Thyroid gland (tissue), 4 donors: ENCODE results near the gene RGS11.

ENCODE experiments used
- POLR2A ChIP-seq, 2 donors: fragments of 450-650 bp; IDR thresholded peaks; one replicate each; pipeline ENCODE4 v1.6.1; 2017; ENCODE audit warnings: antibody characterized with exemption in 2 of 2, mild to moderate bottlenecking in 2 of 2, moderate library complexity in 1 of 2
- TF ChIP-seq, protein P1 (sequence below), 6 experiments: fragments of 200-600 bp in 3 of 6; fragments of 450-650 bp in 3 of 6; sonication (generic) in 3 of 6; IDR thresholded peaks; one replicate each; pipeline ENCODE4 v1.5.1; 2016 to 2019; ENCODE audit warnings: antibody characterized with exemption in 6 of 6, mild to moderate bottlenecking in 2 of 6, inconsistent platforms in 1 of 6, moderate library complexity in 1 of 6

DNA sequence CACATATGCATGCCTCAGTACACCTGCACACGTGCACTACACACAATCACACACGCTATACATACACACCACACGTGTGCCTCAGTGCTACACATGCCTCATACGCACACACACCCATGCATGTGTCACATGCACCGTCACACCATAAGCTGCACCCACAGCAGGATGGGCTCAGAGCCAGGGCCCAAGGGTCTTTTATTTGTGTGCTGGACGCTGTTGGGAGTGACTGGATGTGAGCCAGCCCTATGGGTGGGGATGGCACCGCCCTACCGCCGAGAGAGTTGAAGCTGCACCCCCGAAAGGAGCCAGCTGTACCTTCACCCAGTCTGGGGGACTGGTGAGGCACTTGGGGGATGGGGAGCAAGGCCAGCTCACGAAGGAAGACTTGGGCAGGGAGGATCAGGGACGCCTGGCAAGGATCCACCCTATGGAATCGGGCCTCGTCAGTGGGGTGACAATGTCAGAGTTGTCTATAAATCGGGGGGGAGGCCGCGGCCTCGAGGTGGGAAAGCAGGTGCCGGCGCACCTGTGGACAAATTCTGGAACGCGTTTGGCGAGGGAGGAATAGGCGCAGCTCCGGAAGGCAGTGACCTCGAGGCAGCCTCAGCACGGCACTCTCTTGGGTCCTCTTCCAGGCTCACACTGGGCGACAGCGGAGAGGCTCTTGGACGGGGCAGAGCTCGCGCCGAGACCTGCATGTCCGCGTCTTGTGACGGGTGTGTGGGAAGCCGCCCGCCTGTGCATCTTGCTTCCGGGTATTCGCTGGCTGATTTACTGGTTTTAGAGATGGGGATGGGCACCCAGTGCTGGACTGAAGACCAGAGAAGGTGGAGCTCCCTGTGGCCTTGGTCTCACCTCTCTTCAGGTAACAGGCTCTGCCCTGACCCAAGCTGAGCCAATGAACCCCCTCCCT, 7.3 kb downstream of the RGS11 start:
- TF ChIP-seq, protein P1, sequence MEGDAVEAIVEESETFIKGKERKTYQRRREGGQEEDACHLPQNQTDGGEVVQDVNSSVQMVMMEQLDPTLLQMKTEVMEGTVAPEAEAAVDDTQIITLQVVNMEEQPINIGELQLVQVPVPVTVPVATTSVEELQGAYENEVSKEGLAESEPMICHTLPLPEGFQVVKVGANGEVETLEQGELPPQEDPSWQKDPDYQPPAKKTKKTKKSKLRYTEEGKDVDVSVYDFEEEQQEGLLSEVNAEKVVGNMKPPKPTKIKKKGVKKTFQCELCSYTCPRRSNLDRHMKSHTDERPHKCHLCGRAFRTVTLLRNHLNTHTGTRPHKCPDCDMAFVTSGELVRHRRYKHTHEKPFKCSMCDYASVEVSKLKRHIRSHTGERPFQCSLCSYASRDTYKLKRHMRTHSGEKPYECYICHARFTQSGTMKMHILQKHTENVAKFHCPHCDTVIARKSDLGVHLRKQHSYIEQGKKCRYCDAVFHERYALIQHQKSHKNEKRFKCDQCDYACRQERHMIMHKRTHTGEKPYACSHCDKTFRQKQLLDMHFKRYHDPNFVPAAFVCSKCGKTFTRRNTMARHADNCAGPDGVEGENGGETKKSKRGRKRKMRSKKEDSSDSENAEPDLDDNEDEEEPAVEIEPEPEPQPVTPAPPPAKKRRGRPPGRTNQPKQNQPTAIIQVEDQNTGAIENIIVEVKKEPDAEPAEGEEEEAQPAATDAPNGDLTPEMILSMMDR (IDR thresholded peaks at IDR 0.05), result no peak
- no peak for TF ChIP-seq POLR2A (IDR thresholded peaks at IDR 0.05)
